IPS DF 19.7 (cell line): ENCODE results near the gene DEXI.
A peak's percentile ranks its signal among the peaks of the same experiment; 100 is the strongest.
"Not testable (repeated sequence)": the region's sequence is repeated elsewhere in the genome, so short reads cannot be mapped to it uniquely, and the experiment has no call there.

Experiments used
- DNase-seq: peaks from one replicate; pipeline ENCODE4 v3.0.0-alpha.2; 2013; ENCODE audit warnings: low read depth, low spot score

The DEXI gene

GRCh38 chr16:10969615-10970014 is 27.3 kb upstream of the DEXI start:
- DNase-seq = no peak

GRCh38 chr16:10968498-10968897 is 26.2 kb upstream of the DEXI start:
- no peak for DNase-seq

- no peak for DNase-seq
Observed at GRCh38 chr16:10967986-10968385, 25.7 kb upstream of the DEXI start.

- not testable (repeated sequence) for DNase-seq
Observed at GRCh38 chr16:10966559-10966958, 24.3 kb upstream of the DEXI start.

GRCh38 chr16:10966129-10966528 is 23.9 kb upstream of the DEXI start:
- no peak for DNase-seq

- no peak for DNase-seq
Observed at GRCh38 chr16:10965440-10966061, 23.3 kb upstream of the DEXI start.

GRCh38 chr16:10964891-10965326 is 22.6 kb upstream of the DEXI start:
- no peak for DNase-seq

GRCh38 chr16:10964039-10964890 is 22.0 kb upstream of the DEXI start:
- DNase-seq = no peak

- DNase-seq = no peak
Observed at GRCh38 chr16:10961231-10961630, 19.0 kb upstream of the DEXI start.

GRCh38 chr16:10959161-10959560 is 16.9 kb upstream of the DEXI start:
- DNase-seq = no peak

- DNase-seq = no peak
Observed at GRCh38 chr16:10957771-10958482, 15.7 kb upstream of the DEXI start.

GRCh38 chr16:10954903-10955302 is 12.6 kb upstream of the DEXI start:
- DNase-seq = no peak

GRCh38 chr16:10951026-10951425 is 8.8 kb upstream of the DEXI start:
- no peak for DNase-seq

GRCh38 chr16:10950393-10950792 is 8.1 kb upstream of the DEXI start:
- DNase-seq = no peak

GRCh38 chr16:10949424-10949970 is 7.2 kb upstream of the DEXI start:
- peak; percentile 70 for DNase-seq

GRCh38 chr16:10947211-10947787 is 5.0 kb upstream of the DEXI start:
- DNase-seq = no peak

- no peak for DNase-seq
Observed at GRCh38 chr16:10946308-10946707, 4.0 kb upstream of the DEXI start.

GRCh38 chr16:10945065-10945787 is 3.0 kb upstream of the DEXI start:
- DNase-seq = no peak

- peak; percentile 75 for DNase-seq
Observed at GRCh38 chr16:10944249-10945064, 2.2 kb upstream of the DEXI start, which contains the start of gene CLEC16A. TSS of gene CLEC16A (plus strand) at chr16:10944564. CDS start at chr16:10944718, 154 bp downstream.

- no peak for DNase-seq
Observed at GRCh38 chr16:10943064-10943353, 741 bp upstream of the DEXI start.
